Smooth muscle cell (in vitro differentiated cells): Measurements from ENCODE around the gene ROBO1. TPM values are rescaled to one million over a fixed set of nuclear protein-coding genes. Genes with fewer than 3 reads are reported as not detected.
A peak's percentile ranks its signal among the peaks of the same experiment; 100 is the strongest.

Experiments used
- DNase-seq: peaks from one replicate; lab custom pipeline; 2025; ENCODE audit not compliant: unreplicated experiment; lab: John Stamatoyannopoulos, UW
- H2AFZ ChIP-seq: fragments of 200-600 bp; sonication (generic); 2 replicates; pipeline ENCODE4 v1.6.0; 2016; ENCODE audit warnings: antibody characterized with exemption, low read depth, mild to moderate bottlenecking
- H3F3A ChIP-seq: fragments of 200-600 bp; sonication (generic); 2 replicates; pipeline ENCODE4 v1.6.0; 2017; ENCODE audit warnings: antibody characterized with exemption, low read depth
- H3K27ac ChIP-seq: fragments of 200-600 bp; sonication (generic); 2 replicates; pipeline ENCODE4 v1.5.1; 2016; ENCODE audit warnings: low read depth, mild to moderate bottlenecking
- H3K27me3 ChIP-seq: fragments of 200-600 bp; sonication (generic); 2 replicates; pipeline ENCODE4 v1.6.1; 2016; ENCODE audit warnings: low read depth, mild to moderate bottlenecking
- H3K36me3 ChIP-seq: fragments of 200-600 bp; sonication (generic); 2 replicates; pipeline ENCODE4 v1.5.1; 2016; ENCODE audit warnings: low read depth
- H3K4me1 ChIP-seq: fragments of 200-600 bp; sonication (generic); 2 replicates; pipeline ENCODE4 v1.5.1; 2016; ENCODE audit warnings: low read depth
- H3K4me2 ChIP-seq: fragments of 200-600 bp; sonication (generic); 2 replicates; pipeline ENCODE4 v1.6.0; 2016; ENCODE audit warnings: mild to moderate bottlenecking
- H3K4me3 ChIP-seq: fragments of 200-600 bp; sonication (generic); 2 replicates; pipeline ENCODE4 v1.5.1; 2016; ENCODE audit warnings: mild to moderate bottlenecking
- H3K79me2 ChIP-seq: fragments of 200-600 bp; sonication (generic); 2 replicates; pipeline ENCODE4 v1.6.0; 2016; ENCODE audit warnings: low read depth, mild to moderate bottlenecking
- H3K9ac ChIP-seq: fragments of 200-600 bp; sonication (generic); 2 replicates; pipeline ENCODE4 v1.6.0; 2016; ENCODE audit warnings: low read depth
- H3K9me3 ChIP-seq: fragments of 200-600 bp; sonication (generic); replicated peaks from 2 replicates; pipeline ENCODE4 v1.5.1; 2016; ENCODE audit warnings: low read depth
- H4K20me1 ChIP-seq: fragments of 200-600 bp; sonication (generic); 2 replicates; pipeline ENCODE4 v1.6.0; 2016; ENCODE audit warnings: low read depth
- CTCF ChIP-seq: fragments of 200-600 bp; sonication (generic); IDR thresholded peaks from 2 replicates; pipeline ENCODE4 v1.5.1; 2017; ENCODE audit warnings: borderline replicate concordance, mild to moderate bottlenecking, antibody characterized with exemption; ENCODE audit not compliant: insufficient read depth, poor library complexity, severe bottlenecking
- WGBS: methylation state at CpG from one replicate; pipeline ENCODE4 v1.1.7; 2016; ENCODE audit warnings: low lambda C conversion rate; 5-methylcytosine and 5-hydroxymethylcytosine counted together
- polyA plus RNA-seq: library from polyadenylated mRNA; unstranded; fragments of >200 nt; fragmentation: Nextera tagmentation; extraction: Ambion mirVana; gene quantifications from 2 replicates; pipeline ENCODE4 v1.2.1, GENCODE V29; 2016
- total RNA-seq: library from RNA; depleted of rRNA; stranded (reverse); fragments of >200 nt; gene quantifications from 2 replicates; pipeline ENCODE4 v1.2.3, GENCODE V29; 2014

The ROBO1 gene
- 72.6 and 79.5 TPM in 2 replicates for total RNA-seq
- 25.9 and 30.5 TPM in 2 replicates for polyA plus RNA-seq

GRCh38 chr3:79767905-79768267 lies at the start of gene ROBO1:
TSS of gene ROBO1 (minus strand) at chr3:79767998.
- peak within 1 kb of the TSS; percentile 50 for H3K4me3 ChIP-seq
- peaks cover 10% of the 10 kb centered on the region for H3K4me1 ChIP-seq
- 6% methylated on average over 12 of the region's 12 CpGs for WGBS
- no peaks in the 10 kb centered on the region for H3K9me3 ChIP-seq
- no peak for DNase-seq
- H4K20me1 ChIP-seq = no peaks in the 10 kb centered on the region
- no peaks in the 10 kb centered on the region for H3K79me2 ChIP-seq
- no peaks in the 10 kb centered on the region for H3F3A ChIP-seq
- peak within 1 kb of the TSS; percentile 87 for H2AFZ ChIP-seq
- no peak for TF ChIP-seq CTCF
- no peaks in the 10 kb centered on the region for H3K36me3 ChIP-seq
- peak within 1 kb of the TSS; percentile 84 for H3K4me2 ChIP-seq
- H3K27ac ChIP-seq = no peak within 1 kb of the TSS
- no peak within 1 kb of the TSS for H3K9ac ChIP-seq
- H3K27me3 ChIP-seq = peaks cover 65% of the 10 kb centered on the region

GRCh38 chr3:79817224-79817623 lies 49.4 kb upstream of the ROBO1 start:
- Histone ChIP-seq H3K27ac (no peak overlapping the region), H2AFZ (no peak overlapping the region), H3K27me3 (no peaks in the 10 kb centered on the region)

GRCh38 chr3:79815478-79815877 lies 47.7 kb upstream of the ROBO1 start:
- no peaks in the 10 kb centered on the region for H3F3A ChIP-seq
- TF ChIP-seq CTCF = no peak
- H3K36me3 ChIP-seq = no peaks in the 10 kb centered on the region
- DNase-seq = no peak
- no peak overlapping the region for H3K4me3 ChIP-seq
- no peak overlapping the region for H3K27ac ChIP-seq
- no peaks in the 10 kb centered on the region for H4K20me1 ChIP-seq
- H3K4me1 ChIP-seq = no peaks in the 10 kb centered on the region
- no peaks in the 10 kb centered on the region for H3K9me3 ChIP-seq
- no peaks in the 10 kb centered on the region for H3K27me3 ChIP-seq
- no peak overlapping the region for H3K4me2 ChIP-seq
- no peak overlapping the region for H2AFZ ChIP-seq
- H3K79me2 ChIP-seq = no peaks in the 10 kb centered on the region
- H3K9ac ChIP-seq = no peak overlapping the region

More at GRCh38 chr3:79817224-79817623, 49.4 kb upstream of the ROBO1 start:
- H4K20me1 ChIP-seq = no peaks in the 10 kb centered on the region
- no peak overlapping the region for H3K4me3 ChIP-seq
- TF ChIP-seq CTCF = no peak
- H3K79me2 ChIP-seq = no peaks in the 10 kb centered on the region
- H3K4me1 ChIP-seq = no peaks in the 10 kb centered on the region
- no peak for DNase-seq
- no peaks in the 10 kb centered on the region for H3K36me3 ChIP-seq
- WGBS = 80% methylated on average over 3 of the region's 3 CpGs
- no peaks in the 10 kb centered on the region for H3K9me3 ChIP-seq
- H3K4me2 ChIP-seq = no peak overlapping the region
- no peaks in the 10 kb centered on the region for H3F3A ChIP-seq
- H3K9ac ChIP-seq = no peak overlapping the region

- Histone ChIP-seq H2AFZ (no peak overlapping the region), H3K36me3 (no peaks in the 10 kb centered on the region), H4K20me1 (no peaks in the 10 kb centered on the region), H3K27ac (no peak overlapping the region), H3K9ac (no peak overlapping the region), H3F3A (no peaks in the 10 kb centered on the region), H3K4me1 (no peaks in the 10 kb centered on the region), H3K4me3 (no peak overlapping the region), H3K4me2 (no peak overlapping the region), H3K9me3 (no peaks in the 10 kb centered on the region), H3K27me3 (no peaks in the 10 kb centered on the region), H3K79me2 (no peaks in the 10 kb centered on the region)
- no peak for TF ChIP-seq CTCF
- WGBS = 70% methylated on average over 1 of the region's 1 CpG
- no peak for DNase-seq
Measured at GRCh38 chr3:79810581-79810980, 42.8 kb upstream of the ROBO1 start.
